H9 (cell line): ENCODE results near the gene CHN1. TPM values are rescaled to one million over a fixed set of nuclear protein-coding genes. Genes with fewer than 3 reads are reported as not detected.

Experiments
- DNase-seq: peaks from one replicate; pipeline ENCODE4 v3.0.0-alpha.2; 2017
- H2AFZ ChIP-seq: one replicate; pipeline ENCODE4 v1.6.1; 2013; ENCODE audit warnings: mild to moderate bottlenecking, low read length, control low read depth, moderate library complexity
- H2AK5ac ChIP-seq: 2 replicates; pipeline ENCODE4 v1.6.1; 2013; ENCODE audit warnings: low read length, control low read depth, mixed read lengths; ENCODE audit not compliant: insufficient read length
- H2BK120ac ChIP-seq: one replicate; pipeline ENCODE4 v1.6.1; 2013; ENCODE audit warnings: low read depth, mild to moderate bottlenecking, low read length, control low read depth, inconsistent platforms; ENCODE audit not compliant: poor library complexity, severe bottlenecking
- H2BK12ac ChIP-seq: 2 replicates; pipeline ENCODE4 v1.6.1; 2013; ENCODE audit warnings: low read length, control low read depth, mixed read lengths, low read depth; ENCODE audit not compliant: insufficient read length
- H2BK15ac ChIP-seq: 2 replicates; pipeline ENCODE4 v1.6.1; 2013; ENCODE audit warnings: low read depth, low read length, control low read depth
- H2BK20ac ChIP-seq: one replicate; pipeline ENCODE4 v1.6.1; 2013; ENCODE audit warnings: low read depth, mild to moderate bottlenecking, low read length, control low read depth, inconsistent platforms; ENCODE audit not compliant: poor library complexity, severe bottlenecking
- H2BK5ac ChIP-seq: 2 replicates; pipeline ENCODE4 v1.6.1; 2013; ENCODE audit warnings: low read length, control low read depth, mixed read lengths; ENCODE audit not compliant: insufficient read length
- H3K14ac ChIP-seq: 2 replicates; pipeline ENCODE4 v1.6.1; 2013; ENCODE audit warnings: low read length, control low read depth; ENCODE audit not compliant: insufficient read depth
- H3K18ac ChIP-seq: 2 replicates; pipeline ENCODE4 v1.6.1; 2013; ENCODE audit warnings: low read depth, mild to moderate bottlenecking, mixed read lengths, low read length, control low read depth; ENCODE audit not compliant: insufficient read length
- H3K23ac ChIP-seq: 2 replicates; pipeline ENCODE4 v1.6.1; 2013; ENCODE audit warnings: low read length, control low read depth, mixed read lengths, low read depth; ENCODE audit not compliant: insufficient read length
- H3K23me2 ChIP-seq: 2 replicates; pipeline ENCODE4 v1.6.1; 2013; ENCODE audit warnings: low read depth, mild to moderate bottlenecking, mixed read lengths, low read length, control low read depth; ENCODE audit not compliant: insufficient read length, poor library complexity, severe bottlenecking
- H3K27ac ChIP-seq: 2 replicates; pipeline ENCODE4 v1.5.1; 2013; ENCODE audit warnings: low read length, control low read depth, mixed read lengths, low read depth; ENCODE audit not compliant: insufficient read length
- H3K27me3 ChIP-seq: 2 replicates; pipeline ENCODE4 v1.6.1; 2013; ENCODE audit warnings: low read length, control low read depth, inconsistent platforms; ENCODE audit not compliant: insufficient read depth
- H3K4ac ChIP-seq: 2 replicates; pipeline ENCODE4 v1.6.1; 2013; ENCODE audit warnings: low read depth, mild to moderate bottlenecking, control low read depth, inconsistent platforms, low read length, moderate library complexity
- H3K4me1 ChIP-seq: 2 replicates; pipeline ENCODE4 v1.6.1; 2013; ENCODE audit warnings: low read length, control low read depth, inconsistent platforms; ENCODE audit not compliant: insufficient read depth
- H3K4me2 ChIP-seq: 2 replicates; pipeline ENCODE4 v1.6.1; 2013; ENCODE audit warnings: low read length, control low read depth, mixed read lengths; ENCODE audit not compliant: insufficient read length, insufficient read depth
- H3K56ac ChIP-seq: 2 replicates; pipeline ENCODE4 v1.6.1; 2013; ENCODE audit warnings: low read depth, mild to moderate bottlenecking, mixed read lengths, low read length, control low read depth; ENCODE audit not compliant: insufficient read length
- H3K79me1 ChIP-seq: 2 replicates; pipeline ENCODE4 v1.6.1; 2013; ENCODE audit warnings: low read depth, mild to moderate bottlenecking, moderate library complexity, low read length, control low read depth, inconsistent platforms; ENCODE audit not compliant: insufficient read depth, poor library complexity, severe bottlenecking
- H3K79me2 ChIP-seq: 2 replicates; pipeline ENCODE4 v1.6.1; 2013; ENCODE audit warnings: low read length, control low read depth, inconsistent platforms; ENCODE audit not compliant: insufficient read depth
- H3K9ac ChIP-seq: 2 replicates; pipeline ENCODE4 v1.6.1; 2013; ENCODE audit warnings: low read length, control low read depth, mixed read lengths; ENCODE audit not compliant: insufficient read length; ENCODE audit errors: extremely low read depth
- H3K9me3 ChIP-seq: one replicate; pipeline ENCODE4 v1.6.1; 2013; ENCODE audit warnings: low read depth, low read length, inconsistent platforms; ENCODE audit not compliant: control insufficient read depth
- H3T11ph ChIP-seq: one replicate; pipeline ENCODE4 v1.6.1; 2013; ENCODE audit warnings: mild to moderate bottlenecking, low read length, control low read depth, inconsistent platforms
- H4K20me1 ChIP-seq: one replicate; pipeline ENCODE4 v1.6.1; 2013; ENCODE audit not compliant: control insufficient read depth, insufficient read length, insufficient read depth
- H4K5ac ChIP-seq: 2 replicates; pipeline ENCODE4 v1.6.1; 2013; ENCODE audit warnings: low read depth, mild to moderate bottlenecking, mixed read lengths, low read length, control low read depth; ENCODE audit not compliant: insufficient read length
- H4K8ac ChIP-seq: replicated peaks from 2 replicates; pipeline ENCODE4 v1.6.1; 2013; ENCODE audit warnings: low read length, control low read depth, mixed read lengths, low read depth; ENCODE audit not compliant: insufficient read length
- H4K91ac ChIP-seq: 2 replicates; pipeline ENCODE4 v1.6.1; 2013; ENCODE audit warnings: low read depth, mild to moderate bottlenecking, moderate library complexity, mixed read lengths, low read length, control low read depth; ENCODE audit not compliant: insufficient read length
- H3K27ac Mint-ChIP-seq, 3 experiments: 2 replicates in 2 of 3; 3 replicates in 1 of 3; pipeline ENCODE4 v1.8.0; 2020 to 2021; ENCODE audit warnings: mixed read lengths in 3 of 3, mild to moderate bottlenecking in 1 of 3, moderate library complexity in 1 of 3
- H3K27me3 Mint-ChIP-seq: 2 replicates; pipeline ENCODE4 v1.8.0; 2021; ENCODE audit warnings: low read depth, mild to moderate bottlenecking, moderate library complexity, mixed read lengths
- H3K36me3 Mint-ChIP-seq, 3 experiments: 2 replicates in 2 of 3; 3 replicates in 1 of 3; pipeline ENCODE4 v1.8.0; 2020 to 2021; ENCODE audit warnings: low read depth in 3 of 3, mixed read lengths in 3 of 3; ENCODE audit not compliant: insufficient read depth in 1 of 3
- H3K4me1 Mint-ChIP-seq, 2 experiments: 2 replicates each; pipeline ENCODE4 v1.8.0; 2020; ENCODE audit warnings: mixed read lengths in 2 of 2
- H3K4me3 Mint-ChIP-seq, 2 experiments: 2 replicates in 1 of 2; 3 replicates in 1 of 2; pipeline ENCODE4 v1.8.0; 2020 to 2021; ENCODE audit warnings: mild to moderate bottlenecking in 2 of 2, mixed read lengths in 2 of 2, moderate library complexity in 1 of 2
- H3K9me3 Mint-ChIP-seq, 2 experiments: 2 replicates in 1 of 2; 3 replicates in 1 of 2; pipeline ENCODE4 v1.8.0; 2020; ENCODE audit warnings: mild to moderate bottlenecking in 2 of 2, mixed read lengths in 2 of 2, moderate library complexity in 1 of 2
- CTCF ChIP-seq: fragments of 200-600 bp; sonication (generic); conservative IDR thresholded peaks from 3 replicates; pipeline ENCODE4 v1.8.0; 2021; ENCODE audit warnings: antibody characterized with exemption, mild to moderate bottlenecking
- WGBS: extraction: QIAGEN DNeasy Blood & Tissue Kit; methylation state at CpG from one replicate; pipeline ENCODE4 v1.1.7; 2013; ENCODE audit warnings: missing lambda C conversion rate, low lambda C conversion rate, mixed read lengths; ENCODE audit not compliant: insufficient read length; ENCODE audit errors: extremely low coverage; 5-methylcytosine and 5-hydroxymethylcytosine counted together
- total RNA-seq: library from RNA; stranded (reverse); gene quantifications from 2 replicates; pipeline ENCODE4 v1.2.1, GENCODE V29; 2021

CHN1 gene
- total RNA-seq, 1 experiment from 2014 or later = 33.9 TPM

- Histone ChIP-seq H4K8ac (no peak overlapping the region), H3K79me2 (peaks cover 3% of the 10 kb centered on the region; the same call in 1 of the 2 replicates), H3K56ac (no peak overlapping the region), H3K4me1 (no peaks in the 10 kb centered on the region), H2AFZ (no peak overlapping the region), H2BK120ac (no peak overlapping the region), H2BK15ac (no peak overlapping the region), H2BK12ac (no peak overlapping the region), H2AK5ac (no peak overlapping the region), H4K5ac (no peak overlapping the region), H3K27ac (no peak overlapping the region), H3K4me2 (no peak overlapping the region), H3K79me1 (no peaks in the 10 kb centered on the region), H3K9ac (no peak overlapping the region), H3K18ac (no peak overlapping the region), H2BK20ac (no peak overlapping the region), H3T11ph (no peak overlapping the region), H3K9me3 (no peaks in the 10 kb centered on the region), H3K14ac (no peak overlapping the region), H3K27me3 (no peaks in the 10 kb centered on the region), H2BK5ac (no peak overlapping the region), H4K20me1 (no peaks in the 10 kb centered on the region), H3K4ac (no peak overlapping the region), H3K23ac (no peak overlapping the region), H4K91ac (no peak overlapping the region), H3K23me2 (peaks cover 3% of the 10 kb centered on the region)
- H3K27ac Mint-ChIP-seq = no peak overlapping the region
- H3K9me3 Mint-ChIP-seq = no peaks in the 10 kb centered on the region
- peaks cover 0 to 10% (median 1%) of the 10 kb centered on the region in 3 experiments; a peak in 4 of 7 replicates for H3K36me3 Mint-ChIP-seq
- H3K4me3 Mint-ChIP-seq = no peak overlapping the region
- no peak for DNase-seq
- WGBS = no CpG with 5 or more reads among the region's 2 CpGs
- H3K4me1 Mint-ChIP-seq = peaks cover 27% of the 10 kb centered on the region in 2 experiments
- peak; percentile 81 for TF ChIP-seq CTCF
- H3K27me3 Mint-ChIP-seq = no peaks in the 10 kb centered on the region
Observed at GRCh38 chr2:174985614-174986013, 19.6 kb downstream of the CHN1 start.
